Inferior parietal cortex (tissue), 1 donor: ENCODE measurements around the gene PDE11A.
A peak's percentile ranks its signal among the peaks of the same experiment; 100 is the strongest.

ENCODE experiments used
- DNase-seq: peaks from one replicate; pipeline ENCODE4 v3.0.0-alpha.2; 2016; ENCODE audit errors: extremely low spot score

PDE11A gene

DNA sequence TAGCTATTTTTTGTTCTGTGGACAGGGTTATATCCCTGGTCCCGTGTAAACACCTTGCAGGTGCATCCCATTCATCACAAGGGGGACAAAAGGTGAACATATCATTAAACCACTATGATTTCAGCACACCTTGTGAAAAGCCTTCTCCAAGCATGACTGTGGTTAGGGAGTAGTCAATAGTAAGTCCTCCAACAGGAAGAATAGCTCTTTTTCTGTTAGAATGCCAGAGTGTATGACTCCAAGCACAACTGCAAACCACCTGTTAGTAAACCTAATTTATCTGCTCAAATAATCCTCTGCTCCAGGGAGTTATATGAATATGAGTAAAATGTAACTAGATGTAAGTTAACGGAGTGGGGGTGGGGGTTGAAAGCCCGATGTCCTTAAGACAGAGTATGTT lies 439.5 kb downstream of the PDE11A start:
- DNase-seq = no peak

DNA sequence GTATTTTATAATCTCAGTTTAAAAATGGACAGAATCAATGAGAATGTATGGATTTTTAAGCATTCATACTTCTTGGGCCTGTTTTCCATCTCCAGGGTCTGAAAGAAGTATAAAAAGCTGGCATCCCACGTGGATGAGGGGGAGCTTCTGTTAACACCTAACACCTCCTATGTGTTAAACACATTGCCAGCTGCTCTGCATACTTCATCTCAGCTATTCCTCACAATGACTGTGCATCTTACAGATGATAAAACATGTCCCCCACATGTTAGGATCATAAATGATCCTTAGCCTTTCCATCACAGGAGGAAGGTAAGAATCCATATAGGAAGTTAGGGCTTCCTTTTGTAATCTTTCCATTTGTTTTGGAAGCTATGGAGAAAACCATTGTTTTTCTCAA lies 440.9 kb downstream of the PDE11A start:
- DNase-seq = peak; percentile 54

DNA sequence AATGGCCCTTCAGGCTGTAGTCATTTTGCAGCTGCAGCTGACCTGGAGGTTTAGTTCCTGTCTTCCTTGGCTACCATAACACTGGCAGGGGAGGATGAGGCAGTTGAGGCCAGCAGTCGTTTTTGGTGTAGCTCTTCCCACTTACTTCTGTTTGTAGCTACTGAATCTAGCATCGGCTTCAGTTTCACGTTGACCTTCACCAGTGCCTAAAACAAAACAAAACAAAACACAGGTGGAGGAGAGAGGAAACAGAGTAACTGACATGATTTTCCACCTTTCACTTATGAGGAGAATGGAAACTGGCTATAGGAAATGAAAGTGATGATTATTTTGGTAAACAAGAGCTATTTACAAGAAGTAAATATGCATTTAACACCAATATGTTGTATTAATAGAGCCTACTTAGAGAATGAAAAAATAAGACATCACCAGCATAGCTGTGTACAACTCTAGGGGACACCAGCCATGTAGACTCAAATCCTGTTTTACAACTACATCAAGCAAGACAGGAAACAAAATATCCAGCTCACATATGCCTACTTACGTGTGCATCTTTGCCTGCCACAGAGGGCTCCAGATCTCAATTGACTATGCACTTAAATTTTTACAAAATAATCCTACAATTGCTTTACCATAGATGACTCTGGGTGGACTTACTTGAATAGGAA lies 443.1 kb downstream of the PDE11A start:
- DNase-seq = no peak

DNA sequence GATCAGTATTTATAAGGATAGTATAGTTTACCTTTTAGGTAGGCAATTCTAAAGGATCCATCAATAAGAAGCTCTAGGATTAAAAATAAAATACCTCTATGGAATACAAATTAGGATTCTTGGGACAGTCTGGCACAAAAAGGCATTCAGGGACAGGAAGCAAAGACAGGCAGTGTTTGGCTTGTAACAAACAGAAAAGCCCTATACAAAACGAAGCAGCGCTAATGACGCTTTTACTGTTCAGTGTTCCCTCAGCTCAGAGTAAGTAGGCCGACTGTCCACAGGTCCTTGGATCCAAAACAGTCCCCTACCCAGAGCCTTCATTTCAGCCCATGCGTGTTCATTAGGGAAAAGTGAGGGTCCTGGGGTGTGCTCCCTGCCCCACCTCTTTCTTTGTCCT lies 443.7 kb downstream of the PDE11A start:
- no peak for DNase-seq

DNA sequence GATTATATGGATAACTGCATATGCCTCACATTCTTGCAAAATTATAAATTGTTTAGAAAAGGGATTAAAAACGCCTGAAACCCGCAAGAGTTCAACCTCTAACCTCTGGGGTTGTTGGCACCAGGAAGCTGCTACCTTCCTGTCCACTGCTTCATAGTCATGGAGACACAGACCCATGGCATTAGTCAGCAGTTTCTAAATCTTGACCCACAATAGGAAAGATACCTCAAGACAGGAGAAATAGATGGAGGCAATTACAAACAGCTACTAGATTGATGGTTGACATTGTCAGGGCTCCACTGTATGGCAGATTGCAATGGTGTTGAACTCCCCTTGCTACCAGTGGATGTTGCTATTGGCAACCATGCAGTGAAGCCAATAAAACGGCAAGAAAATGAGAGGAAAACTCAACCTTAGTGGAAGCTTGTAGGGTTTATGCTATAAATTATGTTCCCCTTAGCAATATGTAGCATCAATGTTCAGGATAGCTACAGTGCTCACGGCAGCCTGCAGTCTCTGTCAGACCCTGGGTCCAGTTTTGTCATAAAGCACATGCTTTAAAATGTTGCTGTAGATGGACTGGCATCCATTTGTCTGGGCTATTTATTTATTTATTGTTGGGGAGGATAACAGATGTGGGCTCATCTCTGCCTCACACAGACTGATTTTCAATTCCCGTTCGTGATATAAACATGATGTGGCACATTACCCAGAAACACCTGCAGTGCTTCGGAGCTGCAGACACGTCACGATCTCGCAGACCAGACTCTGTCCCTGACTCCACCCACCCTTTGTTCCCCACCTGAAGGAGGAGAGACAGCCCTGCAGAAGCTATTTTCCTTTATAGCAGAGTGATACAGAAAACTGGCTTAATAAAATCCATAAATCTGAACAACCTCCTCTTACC lies 446.6 kb downstream of the PDE11A start:
- no peak for DNase-seq

DNA sequence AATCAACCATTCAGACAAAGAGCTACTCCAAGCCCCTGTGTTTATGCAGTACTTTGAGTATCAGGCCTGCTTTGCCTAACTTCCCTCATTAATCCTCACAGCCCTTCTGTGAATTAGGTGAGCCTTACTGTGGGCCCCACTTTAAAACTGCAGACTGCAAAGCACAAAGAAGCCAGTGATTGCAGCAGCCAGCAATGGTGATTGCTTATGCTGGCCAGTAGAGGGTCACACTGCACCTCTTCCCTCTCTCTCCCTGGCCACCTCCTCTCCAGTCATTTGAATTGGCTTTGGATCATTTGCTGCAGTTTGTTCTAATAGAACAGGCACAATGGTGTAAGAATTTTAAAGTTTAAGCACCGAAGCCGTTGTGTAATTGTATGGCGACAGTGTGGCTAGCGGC lies 450.1 kb downstream of the PDE11A start:
- no peak for DNase-seq

DNA sequence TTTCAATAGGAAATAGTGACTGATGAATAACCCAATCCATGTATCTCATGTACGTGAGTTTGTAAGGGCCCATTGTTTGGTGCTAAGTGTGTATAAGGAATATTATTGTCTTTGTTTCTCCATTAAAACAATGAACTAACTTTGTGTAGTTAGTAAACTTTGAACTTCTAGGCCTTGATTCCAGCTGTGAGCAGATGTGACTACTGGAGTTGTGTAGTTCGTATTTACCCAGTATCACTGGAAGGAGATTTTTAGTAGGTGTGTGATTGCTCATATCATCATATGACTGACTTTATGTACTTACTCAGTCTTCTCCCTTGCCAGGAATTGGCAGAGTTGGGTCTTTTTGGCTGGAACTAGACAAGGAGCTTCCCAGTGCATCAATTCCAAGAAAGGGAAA lies 452.6 kb downstream of the PDE11A start:
- no peak for DNase-seq

DNA sequence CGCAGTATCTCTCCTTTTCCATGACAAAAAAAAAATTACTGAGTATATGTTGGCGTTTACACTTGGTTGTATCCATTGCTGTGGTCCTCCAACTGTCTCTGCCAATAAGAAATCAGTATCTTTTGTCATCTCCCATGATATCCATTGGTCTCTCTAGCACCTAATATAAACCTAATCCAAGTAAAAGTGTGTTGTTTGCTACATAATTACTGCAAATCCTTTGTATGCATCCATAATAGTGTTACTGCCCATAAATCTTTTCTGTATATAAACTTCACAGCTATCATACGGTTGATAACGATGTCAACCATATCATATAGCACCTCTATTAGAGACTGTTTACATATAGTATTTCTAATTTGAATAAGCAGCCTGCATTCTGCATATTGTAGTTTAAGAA lies 453.1 kb downstream of the PDE11A start:
- no peak for DNase-seq

DNA sequence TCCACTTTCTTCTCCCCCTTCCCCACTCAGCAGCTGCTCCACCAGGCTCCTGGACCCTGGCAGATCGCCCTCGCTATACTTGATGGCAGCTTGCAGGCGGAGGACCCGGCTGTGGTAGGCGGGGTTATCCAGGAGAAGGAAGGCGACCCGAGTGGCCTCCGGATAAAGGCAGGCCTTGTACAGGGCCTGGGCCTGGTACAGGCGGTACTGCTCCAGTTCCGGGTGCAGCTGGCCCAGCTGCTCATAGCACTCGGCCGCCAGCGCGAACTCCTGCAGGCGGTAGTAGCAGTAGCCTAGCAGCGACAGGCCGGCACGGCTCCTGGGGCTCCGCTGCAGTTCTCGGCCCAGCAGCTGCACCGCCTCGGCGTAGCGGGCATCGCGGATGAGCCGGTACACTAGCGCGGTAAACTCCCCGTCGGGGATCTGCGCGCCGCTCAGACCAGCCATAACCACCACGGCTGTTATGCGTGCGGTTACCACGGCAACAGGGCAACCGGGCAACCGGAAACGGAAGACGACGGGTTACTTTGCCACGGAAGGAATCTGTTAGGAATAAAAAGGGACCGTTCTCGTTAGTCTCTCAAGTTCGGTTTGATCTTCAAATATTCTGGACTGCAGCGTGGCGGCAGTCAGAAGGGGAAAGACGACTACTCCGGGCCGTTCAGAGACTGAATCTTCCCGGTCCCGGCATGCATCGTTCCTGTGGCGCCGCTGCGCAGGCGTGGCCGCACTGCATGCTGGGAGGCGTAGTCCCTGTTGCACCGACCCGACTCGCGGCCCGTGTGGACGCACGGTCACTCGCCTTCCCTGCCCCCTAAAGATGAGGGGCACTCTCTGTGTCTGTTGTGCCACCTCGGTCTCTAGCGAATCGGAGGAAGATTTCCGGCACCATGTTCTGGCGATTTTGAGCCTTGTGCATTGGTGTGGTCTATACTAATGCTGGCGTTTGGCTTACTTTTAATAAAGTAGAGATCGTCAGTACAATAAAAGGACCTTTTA lies 454.0 kb downstream of the PDE11A start:
- DNase-seq = peak; percentile 97

DNA sequence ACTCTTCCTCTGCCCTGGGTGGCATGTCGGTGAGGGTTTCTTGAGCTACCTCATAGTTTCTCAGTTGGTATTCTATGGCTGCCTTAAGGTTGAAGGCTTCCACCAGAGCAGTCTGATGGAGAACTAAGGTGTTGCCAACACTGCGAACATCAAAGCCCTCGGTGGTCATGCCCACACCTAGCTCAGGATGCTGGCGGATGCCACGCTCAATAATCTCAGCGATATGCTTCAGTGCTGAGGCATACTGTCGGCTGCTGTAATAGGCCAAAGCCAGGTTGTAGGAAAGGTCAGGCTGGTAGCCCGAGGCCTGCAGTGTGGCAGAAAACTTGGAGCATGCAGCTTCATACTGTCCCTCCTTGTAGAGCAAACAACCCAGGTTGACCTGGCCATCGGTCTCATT lies 454.7 kb downstream of the PDE11A start:
- no peak for DNase-seq

DNA sequence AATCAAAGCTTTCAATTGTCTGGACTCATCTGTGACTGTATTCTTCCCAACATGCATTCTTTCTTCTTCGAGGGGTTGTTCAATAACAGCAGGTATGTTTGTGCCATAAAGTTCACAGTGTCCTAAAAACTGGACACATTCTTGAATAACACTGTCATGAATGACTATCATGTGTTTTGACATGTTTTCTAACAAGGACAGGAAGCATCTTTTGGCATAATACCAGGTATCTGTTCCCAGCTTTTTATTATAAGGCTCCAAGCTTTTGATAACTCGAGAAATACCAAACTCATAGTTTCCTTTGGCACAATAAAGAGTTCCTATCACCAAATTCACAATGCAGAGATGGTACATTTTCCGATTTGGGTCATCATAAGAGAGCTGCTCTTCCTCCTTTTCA lies 455.8 kb downstream of the PDE11A start:
- no peak for DNase-seq

DNA sequence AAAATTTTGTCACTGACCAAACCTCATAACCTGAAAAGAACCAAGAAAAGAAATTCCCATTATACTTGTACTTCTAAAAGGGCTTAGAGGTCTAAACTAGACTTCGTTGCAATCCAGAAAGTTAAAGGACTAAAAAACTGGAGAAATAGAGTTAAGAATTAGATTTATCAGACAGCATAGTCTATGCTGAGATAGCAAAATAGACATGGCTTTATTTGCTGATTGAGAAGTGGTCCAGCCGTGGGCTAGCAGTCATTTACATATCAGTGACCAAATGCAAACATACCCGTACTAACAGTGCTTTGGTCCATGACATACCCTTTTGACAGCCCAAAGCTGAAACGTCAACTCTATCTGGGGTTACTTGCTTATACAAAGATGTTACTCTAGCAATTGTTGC lies 456.5 kb downstream of the PDE11A start:
- no peak for DNase-seq

DNA sequence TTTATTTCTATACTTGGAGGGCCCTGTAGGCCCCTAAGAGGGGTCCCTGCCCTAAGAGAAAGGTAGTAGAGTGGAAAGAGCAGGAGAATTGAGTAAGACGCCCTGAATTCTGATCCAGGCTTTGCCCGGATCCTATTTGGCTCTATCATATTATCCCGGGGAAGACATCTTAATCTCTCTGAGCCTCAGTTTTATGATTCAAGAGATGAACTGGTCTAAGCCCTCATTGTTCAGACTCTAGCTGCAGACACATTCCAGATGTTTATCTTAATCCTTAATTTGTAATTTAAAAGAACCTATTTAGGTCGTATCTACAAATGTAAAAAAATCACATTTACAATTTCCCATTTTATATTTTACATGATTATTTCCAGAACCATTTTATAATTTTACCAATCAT lies 459.9 kb downstream of the PDE11A start:
- DNase-seq = no peak

DNA sequence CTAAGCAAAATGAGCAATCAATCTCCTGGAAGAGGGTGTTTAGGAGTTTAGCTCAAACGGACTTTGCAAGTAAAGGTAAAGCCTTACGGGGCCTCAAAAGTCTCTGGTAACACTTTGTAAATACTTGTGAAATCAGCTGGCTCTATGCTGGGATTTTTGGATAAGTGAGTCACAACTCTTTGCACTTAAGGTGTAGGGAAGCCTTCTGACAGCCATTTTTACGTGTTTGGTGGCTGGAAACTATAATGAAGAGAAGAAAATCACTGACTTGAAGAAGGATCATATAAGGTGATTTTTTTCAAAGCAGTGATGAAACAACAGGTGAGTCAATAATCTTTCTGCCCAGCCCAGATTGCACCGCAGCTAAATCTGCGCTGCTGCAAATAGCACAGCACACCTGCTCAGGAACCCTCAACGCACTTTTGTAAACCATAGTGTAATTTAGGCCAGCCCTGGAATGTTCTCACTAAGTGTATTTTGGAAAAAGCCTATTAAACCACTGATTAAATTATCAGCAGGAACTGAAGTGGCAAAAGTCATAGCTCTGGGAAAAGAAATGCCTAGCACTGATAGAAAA lies 461.2 kb downstream of the PDE11A start:
- no peak for DNase-seq

DNA sequence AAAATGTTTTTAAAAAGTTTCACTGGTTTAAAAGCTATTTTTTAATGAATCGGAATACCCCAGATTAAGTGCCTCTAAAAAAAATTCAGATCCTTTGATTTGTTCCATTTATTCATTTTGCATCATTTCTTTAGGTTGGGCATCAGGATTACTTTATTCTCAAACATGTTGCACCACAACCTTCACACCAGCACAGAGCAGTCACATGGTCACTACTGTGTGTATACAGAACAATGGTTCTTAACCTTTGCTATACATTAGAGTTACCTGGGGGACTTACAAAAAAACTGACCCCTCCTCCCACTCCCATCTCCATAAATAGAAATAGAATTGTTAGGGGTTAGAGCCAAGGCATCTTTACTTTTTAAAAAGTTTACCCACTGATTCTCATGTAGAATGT lies 461.8 kb downstream of the PDE11A start:
- no peak for DNase-seq

DNA sequence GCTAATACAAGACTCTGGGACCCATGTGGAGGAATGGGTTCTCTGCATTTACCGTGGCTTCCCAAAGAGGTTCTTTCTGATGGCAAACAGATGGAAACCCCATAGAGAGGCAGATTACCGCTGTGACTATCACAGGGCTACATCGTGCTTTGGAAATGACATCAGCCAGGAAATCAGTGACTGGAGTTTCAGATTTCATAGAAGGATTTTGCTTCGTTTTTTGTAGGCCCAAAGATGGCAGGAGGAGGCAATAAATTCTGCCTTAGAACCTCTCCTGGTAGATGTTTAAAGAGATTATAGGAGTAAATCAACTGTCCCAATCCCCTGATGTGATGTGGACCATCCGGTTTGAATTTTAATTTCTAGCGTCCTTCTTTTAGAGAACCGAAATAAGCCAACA lies 465.9 kb downstream of the PDE11A start:
- DNase-seq = no peak

DNA sequence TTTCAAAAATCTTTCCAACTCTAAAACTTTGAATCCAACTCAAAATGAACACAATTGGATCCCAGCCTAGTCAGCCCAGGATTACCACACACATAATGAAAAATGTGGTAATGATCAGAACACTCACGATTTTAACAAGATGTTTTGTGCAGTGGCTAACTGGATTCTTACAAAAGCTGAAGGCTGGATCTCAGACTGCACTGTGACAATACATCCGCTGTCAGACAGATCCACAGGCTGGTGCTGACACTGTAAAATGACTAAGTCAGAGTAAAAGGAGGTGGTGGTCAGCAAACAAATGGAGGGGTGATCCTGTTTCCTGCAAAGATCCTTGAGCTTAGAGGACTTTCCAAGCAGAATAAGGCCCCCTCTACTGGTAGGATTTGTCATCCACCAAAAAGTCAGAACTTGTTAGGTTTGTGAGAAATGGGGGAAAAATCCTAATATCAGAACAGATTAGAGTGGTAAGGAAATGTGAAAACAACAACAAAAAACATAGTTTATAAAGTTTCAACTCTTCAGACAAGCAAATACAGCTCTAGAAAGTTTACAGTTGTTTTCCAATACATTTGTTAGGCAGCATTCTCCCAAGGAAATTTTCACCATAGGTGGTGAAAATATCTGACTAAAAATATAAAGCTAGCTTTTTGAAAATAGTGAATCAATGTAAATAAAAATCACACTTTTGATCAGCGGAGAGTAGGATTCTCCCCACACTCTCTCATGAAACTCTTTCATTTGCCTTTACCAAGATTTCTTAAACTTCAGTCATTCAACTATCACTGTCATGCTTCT lies 468.1 kb downstream of the PDE11A start:
- peak; percentile 82 for DNase-seq

DNA sequence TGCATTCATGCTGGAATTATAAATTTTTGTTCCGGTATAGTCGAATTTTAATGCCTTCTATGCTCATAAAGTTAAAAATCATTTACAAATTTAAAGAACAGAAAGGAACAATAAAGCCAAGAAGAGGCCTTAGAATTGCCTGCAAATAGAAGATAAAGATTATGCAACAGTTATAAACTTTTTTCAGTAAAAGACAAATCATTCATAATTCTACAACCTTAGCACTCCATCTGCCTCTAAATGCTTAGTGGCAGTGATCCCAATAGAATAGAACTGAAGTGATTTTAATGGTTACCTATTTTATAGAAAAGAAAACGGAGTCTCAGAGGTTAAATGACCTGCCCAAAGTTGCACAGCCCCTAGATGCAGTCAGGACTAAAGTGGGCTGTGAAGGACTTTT lies 468.8 kb downstream of the PDE11A start:
- no peak for DNase-seq

DNA sequence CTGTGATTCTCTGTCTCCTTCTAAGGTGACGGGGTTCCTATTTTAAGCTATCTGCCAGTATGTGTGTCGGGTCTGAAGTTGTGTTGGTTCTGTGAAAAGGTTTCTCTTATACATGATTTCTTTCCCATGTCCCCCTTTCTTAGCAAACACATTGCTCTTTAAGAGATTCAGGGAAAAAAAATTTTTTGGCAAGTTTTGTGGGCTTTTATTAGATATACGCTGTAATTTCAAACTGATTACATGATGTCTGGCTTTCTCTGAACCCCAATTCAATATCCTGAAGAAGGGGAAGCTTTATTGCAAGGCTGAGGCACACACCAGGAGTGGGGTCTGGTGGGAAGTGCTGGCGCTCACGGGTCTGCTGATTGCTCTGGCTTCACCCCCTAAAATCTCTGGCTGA lies 469.4 kb downstream of the PDE11A start:
- DNase-seq = no peak

DNA sequence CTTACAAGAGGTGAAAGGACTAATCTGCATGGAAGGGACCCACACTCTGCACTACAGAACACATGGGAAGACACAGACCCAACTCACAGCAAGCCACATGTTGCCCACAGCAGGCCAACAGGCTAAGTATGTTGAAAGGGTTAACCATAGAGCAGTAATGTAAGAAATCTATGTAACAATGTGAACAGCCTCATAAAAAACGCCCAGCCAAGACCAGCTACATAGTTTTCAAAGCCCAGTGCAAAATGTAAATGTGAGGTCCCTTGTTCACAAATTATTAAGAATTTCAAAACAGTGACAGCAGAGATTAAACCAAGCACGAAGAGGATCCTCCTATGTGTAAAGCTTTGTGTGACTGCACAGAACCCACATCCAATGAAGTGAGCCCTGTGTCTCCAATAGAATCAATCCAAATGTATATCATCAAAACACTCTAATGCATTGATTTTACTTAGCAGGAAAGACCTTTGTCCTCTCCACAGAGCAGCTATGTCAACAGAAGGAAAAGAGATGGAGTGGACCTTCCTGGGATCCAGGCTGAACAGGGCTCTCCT lies 469.9 kb downstream of the PDE11A start:
- no peak for DNase-seq

DNA sequence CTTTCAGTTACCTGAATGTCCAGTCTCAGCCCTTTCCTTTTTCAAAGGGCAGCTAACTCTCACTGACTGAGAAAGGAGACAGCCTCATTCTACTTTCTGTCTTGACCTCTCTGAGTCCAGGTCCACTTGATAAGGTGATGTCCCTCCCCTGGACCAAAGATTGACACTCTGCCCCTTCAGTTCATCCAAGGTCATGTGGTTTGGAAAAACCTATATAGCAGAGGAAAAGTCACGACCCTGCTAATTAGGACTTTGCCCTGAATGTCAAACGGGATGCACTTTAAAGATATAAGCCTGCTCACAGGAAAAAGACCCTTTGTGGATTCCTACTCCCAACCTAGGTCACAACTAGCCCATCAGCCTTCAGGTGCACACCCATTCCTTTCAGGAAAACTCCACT lies 471.7 kb downstream of the PDE11A start:
- no peak for DNase-seq
